Measurements from ENCODE around the gene SLC25A21.

SLC25A21 gene

DNA sequence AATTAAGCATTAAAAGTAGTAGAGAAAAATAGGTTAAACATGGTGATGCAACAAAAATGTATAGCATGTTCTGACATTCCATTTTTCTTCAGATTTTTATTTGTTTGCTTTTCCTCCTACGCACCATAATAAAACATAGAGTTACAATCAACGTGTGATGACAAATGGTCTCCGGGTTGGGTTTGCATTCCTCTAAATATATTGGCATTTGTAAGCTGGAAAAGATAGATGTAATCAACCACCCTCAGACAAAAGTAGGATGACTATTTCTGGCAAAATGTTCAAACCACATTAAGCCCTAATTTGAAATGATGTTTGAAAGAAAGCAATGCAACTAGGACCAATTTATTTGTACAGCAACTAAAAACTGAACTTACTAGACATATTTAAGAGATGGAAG is 58.4 kb downstream of the SLC25A21 start:
- peak; percentile 73 for DNase-seq (ENCODE audit: low read depth)
- no peak overlapping the region for H3K4me3 ChIP-seq (ENCODE audit: low read length)
- TF ChIP-seq, protein P1, sequence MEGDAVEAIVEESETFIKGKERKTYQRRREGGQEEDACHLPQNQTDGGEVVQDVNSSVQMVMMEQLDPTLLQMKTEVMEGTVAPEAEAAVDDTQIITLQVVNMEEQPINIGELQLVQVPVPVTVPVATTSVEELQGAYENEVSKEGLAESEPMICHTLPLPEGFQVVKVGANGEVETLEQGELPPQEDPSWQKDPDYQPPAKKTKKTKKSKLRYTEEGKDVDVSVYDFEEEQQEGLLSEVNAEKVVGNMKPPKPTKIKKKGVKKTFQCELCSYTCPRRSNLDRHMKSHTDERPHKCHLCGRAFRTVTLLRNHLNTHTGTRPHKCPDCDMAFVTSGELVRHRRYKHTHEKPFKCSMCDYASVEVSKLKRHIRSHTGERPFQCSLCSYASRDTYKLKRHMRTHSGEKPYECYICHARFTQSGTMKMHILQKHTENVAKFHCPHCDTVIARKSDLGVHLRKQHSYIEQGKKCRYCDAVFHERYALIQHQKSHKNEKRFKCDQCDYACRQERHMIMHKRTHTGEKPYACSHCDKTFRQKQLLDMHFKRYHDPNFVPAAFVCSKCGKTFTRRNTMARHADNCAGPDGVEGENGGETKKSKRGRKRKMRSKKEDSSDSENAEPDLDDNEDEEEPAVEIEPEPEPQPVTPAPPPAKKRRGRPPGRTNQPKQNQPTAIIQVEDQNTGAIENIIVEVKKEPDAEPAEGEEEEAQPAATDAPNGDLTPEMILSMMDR (IDR thresholded peaks at IDR 0.05; ENCODE audit: insufficient read depth, low read depth, low read length, missing control alignments) = no peak

DNA sequence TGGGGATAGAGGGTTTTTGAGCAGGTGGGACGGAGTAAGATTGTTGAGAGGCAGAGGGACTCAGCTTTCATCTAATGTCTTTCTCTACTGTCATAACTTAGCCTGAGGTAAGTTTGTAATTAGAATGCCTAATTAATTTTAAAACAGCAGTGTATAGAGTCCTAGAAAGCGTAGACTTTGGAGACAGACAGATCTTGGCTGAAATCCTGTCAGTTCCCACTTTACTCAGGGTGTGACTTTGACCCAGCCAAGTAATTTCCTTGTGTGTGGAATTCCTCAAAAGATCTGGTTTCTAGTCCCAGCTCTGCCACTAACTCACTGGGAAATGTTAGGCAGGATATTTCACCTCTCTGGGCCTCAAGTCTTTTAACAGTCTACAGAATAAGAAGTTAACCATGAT is 74.3 kb downstream of the SLC25A21 start:
- no peak overlapping the region for H3K4me3 ChIP-seq (ENCODE audit: low read length)
- TF ChIP-seq, protein P1 (IDR thresholded peaks at IDR 0.05; ENCODE audit: insufficient read depth, low read depth, low read length, missing control alignments) = no peak
- no peak for DNase-seq (ENCODE audit: low read depth)

DNA sequence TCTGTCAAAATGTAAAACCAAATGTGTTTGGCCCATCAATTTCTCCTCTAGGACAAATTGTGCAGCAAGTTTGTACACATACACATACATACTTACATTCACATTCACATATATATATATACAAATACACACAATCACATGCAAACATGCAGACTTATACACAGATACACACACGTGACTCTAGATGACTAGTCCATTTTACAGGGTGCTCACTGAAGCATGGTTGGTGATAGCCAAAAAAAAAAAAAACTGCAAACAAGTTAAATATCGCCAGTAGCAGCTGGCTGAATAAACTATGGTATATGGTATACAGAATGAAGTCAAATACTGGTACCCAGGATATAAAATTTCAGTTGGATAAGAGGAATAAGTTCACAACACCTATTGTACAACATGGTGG is 77.9 kb downstream of the SLC25A21 start:
- no peak for DNase-seq (ENCODE audit: low read depth)
- H3K4me3 ChIP-seq (ENCODE audit: low read length) = no peak overlapping the region
- TF ChIP-seq, protein P1 (IDR thresholded peaks at IDR 0.05; ENCODE audit: insufficient read depth, low read depth, low read length, missing control alignments) = no peak

DNA sequence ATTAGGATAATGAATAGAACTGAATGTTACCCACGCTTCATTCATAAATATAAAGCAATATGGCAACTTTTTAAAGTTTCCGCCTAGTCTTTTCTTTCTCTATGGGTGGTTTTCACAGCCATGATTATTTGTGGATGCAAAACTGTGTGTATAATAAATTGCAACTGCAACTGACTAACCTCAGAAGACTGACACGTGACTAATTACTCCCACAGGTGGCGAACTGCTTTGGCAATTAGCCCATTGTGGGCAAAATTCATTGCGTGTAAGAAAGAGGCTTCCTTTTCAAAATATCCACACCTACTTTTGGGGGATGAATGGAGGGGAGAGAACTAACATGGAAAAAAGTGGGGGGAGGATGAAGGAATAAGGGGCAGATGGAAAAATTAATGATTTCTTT is 79.0 kb downstream of the SLC25A21 start:
- TF ChIP-seq, protein P1 (IDR thresholded peaks at IDR 0.05; ENCODE audit: insufficient read depth, low read depth, low read length, missing control alignments) = no peak
- H3K4me3 ChIP-seq (ENCODE audit: low read length) = no peak overlapping the region
- DNase-seq (ENCODE audit: low read depth) = peak; percentile 52

DNA sequence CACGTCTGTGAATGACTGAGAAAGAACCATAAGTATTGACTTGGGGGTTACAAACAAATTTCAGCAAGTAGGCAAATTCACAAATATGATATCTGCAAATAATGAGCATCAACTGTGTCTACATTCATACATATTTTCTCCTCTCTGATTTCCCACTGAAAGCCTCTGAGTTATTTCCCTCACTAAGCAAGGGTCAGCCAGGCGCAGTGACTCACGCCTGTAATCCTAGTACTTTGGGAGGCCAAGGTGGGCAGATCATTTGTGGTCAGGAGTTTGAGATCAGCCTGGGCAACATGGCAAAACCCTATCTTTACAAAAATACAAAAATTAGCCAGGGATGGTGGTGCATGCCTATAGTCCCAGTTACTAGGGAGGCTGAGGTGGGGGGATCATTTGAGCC is 80.8 kb downstream of the SLC25A21 start:
- DNase-seq (ENCODE audit: low read depth) = no peak
- no peak overlapping the region for H3K4me3 ChIP-seq (ENCODE audit: low read length)
- TF ChIP-seq, protein P1 (IDR thresholded peaks at IDR 0.05; ENCODE audit: insufficient read depth, low read depth, low read length, missing control alignments) = no peak

DNA sequence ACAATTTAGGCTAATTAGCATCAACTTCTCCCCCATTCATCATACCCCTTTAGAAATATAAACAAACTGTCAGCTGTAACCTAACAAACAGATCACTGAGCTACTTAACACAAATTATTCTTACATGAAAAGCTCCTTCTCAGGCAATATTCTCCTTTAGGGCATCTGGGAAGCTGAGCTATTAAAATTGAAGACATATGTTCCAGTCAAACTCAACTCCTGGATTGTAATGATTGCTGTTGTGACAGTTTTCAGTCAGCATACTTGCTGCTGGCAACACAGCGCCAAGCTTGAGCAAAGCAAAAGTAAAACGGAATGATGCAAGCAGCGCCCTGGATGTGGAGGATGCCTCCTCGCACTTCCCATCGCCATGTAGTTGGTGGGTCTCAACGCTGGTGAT is 82.4 kb downstream of the SLC25A21 start:
- H3K4me3 ChIP-seq (ENCODE audit: low read length) = no peak overlapping the region
- TF ChIP-seq, protein P1 (IDR thresholded peaks at IDR 0.05; ENCODE audit: insufficient read depth, low read depth, low read length, missing control alignments) = no peak
- no peak for DNase-seq (ENCODE audit: low read depth)

DNA sequence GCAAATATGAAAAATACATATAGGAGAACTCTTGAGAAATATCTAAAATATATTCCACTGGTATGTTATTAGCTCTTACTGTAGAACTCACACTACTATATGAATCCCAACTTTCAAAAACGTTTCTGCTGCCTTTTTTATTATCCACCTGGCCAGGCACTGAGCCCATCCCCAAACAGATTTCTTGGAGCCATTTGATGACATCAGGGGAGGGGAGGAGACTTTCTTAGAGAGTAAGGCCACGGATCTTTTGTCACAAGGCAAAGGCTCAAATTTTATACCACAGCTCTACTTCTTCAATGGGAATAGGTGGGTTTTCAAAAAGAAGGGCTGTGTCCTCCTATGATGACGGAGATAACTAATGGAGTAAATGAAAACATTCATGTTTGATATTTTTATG is 83.0 kb downstream of the SLC25A21 start:
- TF ChIP-seq, protein P1 (IDR thresholded peaks at IDR 0.05; ENCODE audit: insufficient read depth, low read depth, low read length, missing control alignments) = no peak
- DNase-seq (ENCODE audit: low read depth) = no peak
- H3K4me3 ChIP-seq (ENCODE audit: low read length) = no peak overlapping the region

Data from epithelial cell of esophagus (primary cell).